BJ (cell line): ENCODE data around the gene PDGFD. TPM values are rescaled to one million over a fixed set of nuclear protein-coding genes. Genes with fewer than 3 reads are reported as not detected.

ENCODE experiments used
- CTCF ChIA-PET: fragments of 350-600 bp; formaldehyde crosslinking; extraction: SDS; loops from one replicate; lab custom pipeline; 2021; ENCODE audit warnings: antibody characterized with exemption, inconsistent platforms; lab: Yijun Ruan, JAX
- POLR2A ChIA-PET: fragments of 300-600 bp; sonication (Branson Sonifier 250); formaldehyde crosslinking; extraction: SDS; loops from one replicate; lab custom pipeline; 2021; ENCODE audit warnings: antibody characterized with exemption; lab: Charles Lee
- DNase-seq: peaks from one replicate; pipeline ENCODE4 v3.0.0-alpha.2; 2011; ENCODE audit warnings: low read depth
- H3K27me3 ChIP-seq: 2 replicates; pipeline ENCODE4 v1.6.0; 2011; ENCODE audit warnings: low read length; ENCODE audit not compliant: control insufficient read depth, insufficient read depth
- H3K36me3 ChIP-seq: 2 replicates; pipeline ENCODE4 v1.5.1; 2011; ENCODE audit warnings: low read length; ENCODE audit not compliant: control insufficient read depth, insufficient read depth
- H3K4me3 ChIP-seq: 2 replicates; pipeline ENCODE4 v1.5.1; 2011; ENCODE audit warnings: low read depth, mild to moderate bottlenecking, control low read depth, low read length
- CTCF ChIP-seq: IDR thresholded peaks from 2 replicates; pipeline ENCODE4 v1.5.1; 2011; ENCODE audit warnings: low read depth, mild to moderate bottlenecking, control low read depth, inconsistent platforms, low read length, moderate library complexity; ENCODE audit not compliant: insufficient read depth
- polyA plus RNA-seq: library from polyadenylated mRNA; depleted of rRNA; stranded (reverse); fragments of >200 nt; gene quantifications from 2 replicates; pipeline ENCODE4 v1.2.3, GENCODE V29; 2011

PDGFD gene
- polyA plus RNA-seq, 1 experiment, result 0.72 TPM

GRCh38 chr11:103960108-103960507 is 203.8 kb downstream of the PDGFD start:
- Histone ChIP-seq H3K4me3 (no peak overlapping the region), H3K27me3 (no peaks in the 10 kb centered on the region), H3K36me3 (no peaks in the 10 kb centered on the region)
- no peak for TF ChIP-seq CTCF
- ChIA-PET POLR2A (no interaction called here), CTCF (no interaction called here)
- DNase-seq, result no peak

GRCh38 chr11:103959279-103959942 is 204.5 kb downstream of the PDGFD start:
- Histone ChIP-seq H3K36me3 (no peaks in the 10 kb centered on the region), H3K27me3 (no peaks in the 10 kb centered on the region), H3K4me3 (no peak overlapping the region)
- CTCF ChIA-PET, result interaction anchor here (0.8 to 1.5 kb wide), 4 partner anchors 9 to 205 kb away, joined by 3 read pairs; no protein-coding TSS in a partner anchor
- POLR2A ChIA-PET, result interaction anchor here (0.7 kb wide), 1 partner anchor 260 kb away, joined by 5 read pairs; no protein-coding TSS in a partner anchor
- DNase-seq, result peak; percentile 32
- TF ChIP-seq CTCF, result no peak

DNA sequence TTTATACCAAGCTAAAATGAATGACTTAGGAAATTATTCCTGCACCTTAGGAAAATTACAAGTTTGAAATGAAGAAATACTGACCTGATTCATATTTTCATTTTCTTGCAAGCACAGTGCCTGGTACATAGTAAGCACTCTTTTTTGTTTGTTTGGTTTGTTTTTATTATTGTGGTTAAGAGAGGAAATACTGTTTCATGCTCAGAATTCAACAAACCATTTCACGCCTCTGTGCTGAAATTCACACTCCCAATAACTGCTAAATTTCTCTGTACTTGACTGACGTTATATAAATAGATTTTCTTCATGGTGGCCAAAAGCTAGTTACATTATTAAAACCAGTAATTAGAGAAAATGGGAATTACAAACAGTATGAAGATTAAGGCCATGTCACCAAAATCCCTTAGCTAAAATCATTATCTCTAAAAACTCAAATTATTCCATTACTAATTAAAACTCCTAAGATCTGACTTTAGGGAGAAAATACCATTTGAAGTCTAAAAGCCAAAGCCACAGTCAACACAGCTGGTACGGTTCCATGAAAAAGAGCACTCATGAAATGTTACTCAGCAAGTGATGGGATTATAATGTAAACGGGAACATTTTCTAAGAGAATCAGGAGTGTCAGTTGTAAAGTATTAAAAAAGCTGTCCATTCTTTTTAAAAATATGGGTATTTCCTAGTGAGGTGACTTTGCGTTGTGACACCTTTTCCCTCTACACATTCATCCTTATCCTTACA is 205.3 kb downstream of the PDGFD start:
- POLR2A ChIA-PET, result no interaction called here
- no peak for DNase-seq
- no peaks in the 10 kb centered on the region for H3K36me3 ChIP-seq
- TF ChIP-seq CTCF, result no peak
- H3K4me3 ChIP-seq, result no peak overlapping the region
- CTCF ChIA-PET, result interaction anchor here (0.8 to 1.5 kb wide), 5 partner anchors 8 to 206 kb away, joined by 3 read pairs; no protein-coding TSS in a partner anchor
- H3K27me3 ChIP-seq, result no peaks in the 10 kb centered on the region

DNA sequence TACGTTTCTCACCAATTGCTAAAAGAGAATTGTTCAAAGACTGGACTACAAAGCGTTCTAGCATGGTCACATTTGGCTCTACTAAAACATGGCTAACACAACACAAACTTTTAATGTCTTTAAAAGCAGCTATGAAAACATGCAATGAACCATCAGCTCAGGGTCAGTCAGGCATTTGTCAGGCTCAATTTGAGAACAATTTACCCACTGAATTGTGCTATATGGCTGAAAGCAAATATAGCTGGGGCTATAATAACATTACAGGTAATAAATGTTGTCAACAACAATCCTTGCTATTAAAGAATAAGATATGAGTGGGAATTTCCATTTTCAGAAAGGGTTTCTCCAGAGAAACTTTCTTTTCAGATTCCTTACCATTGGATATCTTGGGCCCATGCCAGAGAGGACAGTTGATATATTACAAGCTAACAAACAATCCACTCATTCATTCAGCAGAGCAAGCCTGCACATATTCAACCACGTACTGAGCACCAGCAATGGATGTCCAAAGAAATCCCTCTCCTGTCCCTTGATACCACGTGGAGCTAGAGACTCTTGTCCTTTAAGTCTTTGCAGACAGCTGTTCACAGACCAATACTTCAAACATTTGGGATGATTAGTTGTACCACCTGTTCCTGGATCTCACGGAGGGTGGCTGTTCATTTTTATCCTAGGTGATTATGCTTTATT is 210.0 kb downstream of the PDGFD start:
- Histone ChIP-seq H3K36me3 (no peaks in the 10 kb centered on the region), H3K27me3 (no peaks in the 10 kb centered on the region), H3K4me3 (no peak overlapping the region)
- no peak for DNase-seq
- CTCF ChIA-PET, result interaction anchor here (1.0 kb wide), 1 partner anchor 14 kb away, joined by 3 read pairs; no protein-coding TSS in a partner anchor
- POLR2A ChIA-PET, result interaction anchor here (0.5 kb wide), 1 partner anchor 1275 kb away, joined by 3 read pairs; no protein-coding TSS in a partner anchor
- TF ChIP-seq CTCF, result no peak

DNA sequence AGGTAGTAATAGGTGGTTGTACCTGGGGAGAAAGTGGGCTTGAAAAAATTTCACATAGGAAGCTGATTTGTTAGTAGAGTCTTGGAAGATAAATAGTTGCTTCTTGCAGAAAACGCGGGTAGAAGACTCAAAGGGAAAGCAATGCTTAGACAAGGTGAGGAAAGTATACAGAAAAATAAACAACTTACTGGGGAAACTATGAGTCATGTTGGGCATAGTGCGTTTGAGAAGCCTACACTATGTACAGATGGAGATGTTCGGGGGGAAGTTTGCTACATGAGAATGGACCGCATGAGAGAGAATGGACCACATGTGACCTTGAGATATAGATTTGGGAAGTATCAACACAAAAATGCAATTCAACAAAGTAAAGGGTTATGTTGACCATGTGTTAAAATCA is 214.2 kb downstream of the PDGFD start:
- CTCF ChIA-PET, result no interaction called here
- Histone ChIP-seq H3K36me3 (no peaks in the 10 kb centered on the region), H3K27me3 (no peaks in the 10 kb centered on the region), H3K4me3 (no peak overlapping the region)
- POLR2A ChIA-PET, result no interaction called here
- no peak for DNase-seq
- TF ChIP-seq CTCF, result no peak
